ENCODE data around the gene RAB36.
"Not testable (repeated sequence)": the region's sequence is repeated elsewhere in the genome, so short reads cannot be mapped to it uniquely, and the experiment has no call there.

The RAB36 gene

GRCh38 chr22:23121000-23121421, 24.3 kb upstream of the RAB36 start:
- DNase-seq (ENCODE audit: low read depth): no peak

GRCh38 chr22:23121424-23121823, 23.9 kb upstream of the RAB36 start:
- no peak for DNase-seq (ENCODE audit: low read depth)

- DNase-seq (ENCODE audit: low read depth): no peak
These were observed 22.9 kb upstream of the RAB36 start for GRCh38 chr22:23122216-23122957.

DNA sequence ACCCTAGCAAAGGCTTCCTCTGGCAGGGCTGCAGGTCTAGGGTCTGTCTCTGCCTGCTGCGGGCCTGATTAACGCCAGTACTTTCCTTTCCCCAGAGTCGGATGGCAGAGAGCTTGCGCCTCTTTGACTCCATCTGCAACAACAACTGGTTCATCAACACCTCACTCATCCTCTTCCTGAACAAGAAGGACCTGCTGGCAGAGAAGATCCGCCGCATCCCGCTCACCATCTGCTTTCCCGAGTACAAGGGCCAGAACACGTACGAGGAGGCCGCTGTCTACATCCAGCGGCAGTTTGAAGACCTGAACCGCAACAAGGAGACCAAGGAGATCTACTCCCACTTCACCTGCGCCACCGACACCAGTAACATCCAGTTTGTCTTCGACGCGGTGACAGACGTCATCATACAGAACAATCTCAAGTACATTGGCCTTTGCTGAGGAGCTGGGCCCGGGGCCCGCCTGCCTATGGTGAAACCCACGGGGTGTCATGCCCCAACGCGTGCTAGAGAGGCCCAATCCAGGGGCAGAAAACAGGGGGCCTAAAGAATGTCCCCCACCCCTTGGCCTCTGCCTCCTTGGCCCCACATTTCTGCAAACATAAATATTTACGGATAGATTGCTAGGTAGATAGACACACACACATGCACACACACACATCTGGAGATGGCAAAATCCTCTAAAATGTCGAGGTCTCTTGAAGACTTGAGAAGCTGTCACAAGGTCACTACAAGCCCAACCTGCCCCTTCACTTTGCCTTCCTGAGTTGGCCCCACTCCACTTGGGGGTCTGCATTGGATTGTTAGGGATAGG, 22.1 kb upstream of the RAB36 start:
- DNase-seq (ENCODE audit: low read depth): no peak

- no peak for DNase-seq (ENCODE audit: low read depth)
These were observed 21.4 kb upstream of the RAB36 start for GRCh38 chr22:23123804-23124254.

DNA sequence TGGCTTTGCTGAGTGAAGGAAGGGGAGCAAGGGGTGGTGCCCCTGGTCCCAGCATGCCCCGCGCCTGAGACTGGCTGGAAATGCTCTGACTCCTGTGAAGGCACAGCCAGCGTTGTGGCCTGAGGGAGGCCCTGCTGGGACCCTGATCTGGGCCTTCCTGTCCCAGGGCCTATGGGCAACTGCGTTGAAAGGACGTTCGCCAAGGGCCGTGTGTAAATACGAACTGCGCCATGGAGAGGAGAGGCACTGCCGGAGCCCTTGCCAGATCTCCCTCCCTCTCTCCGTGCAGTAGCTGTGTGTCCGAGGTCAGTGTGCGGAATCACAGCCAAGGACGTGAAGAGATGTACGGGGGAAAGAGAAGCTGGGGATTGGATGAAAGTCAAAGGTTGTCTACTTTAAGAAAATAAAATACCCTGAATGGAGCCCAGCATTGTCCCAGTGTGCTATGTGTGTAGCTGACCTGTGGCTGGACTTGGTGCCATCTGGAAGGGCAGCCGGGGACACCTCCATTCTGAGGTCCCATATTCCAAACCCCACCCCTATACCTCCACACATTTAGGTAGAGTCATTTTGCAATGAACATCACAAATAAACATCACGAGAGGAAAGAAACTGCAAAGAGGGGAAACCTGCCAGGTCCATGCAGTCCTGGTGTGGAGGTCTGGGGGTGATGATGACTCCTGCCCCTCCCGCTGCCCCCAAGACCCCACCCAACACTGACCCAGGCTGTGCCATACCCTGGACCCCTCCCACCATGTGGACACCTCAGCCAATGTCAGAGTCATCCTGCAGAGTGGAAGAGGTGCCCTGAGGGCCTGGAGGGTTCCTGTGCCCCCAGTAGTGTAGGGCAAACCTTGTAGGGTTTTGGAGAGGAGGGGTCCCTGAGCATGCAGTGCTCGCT, 20.4 kb upstream of the RAB36 start:
- DNase-seq (ENCODE audit: low read depth): no peak

DNA sequence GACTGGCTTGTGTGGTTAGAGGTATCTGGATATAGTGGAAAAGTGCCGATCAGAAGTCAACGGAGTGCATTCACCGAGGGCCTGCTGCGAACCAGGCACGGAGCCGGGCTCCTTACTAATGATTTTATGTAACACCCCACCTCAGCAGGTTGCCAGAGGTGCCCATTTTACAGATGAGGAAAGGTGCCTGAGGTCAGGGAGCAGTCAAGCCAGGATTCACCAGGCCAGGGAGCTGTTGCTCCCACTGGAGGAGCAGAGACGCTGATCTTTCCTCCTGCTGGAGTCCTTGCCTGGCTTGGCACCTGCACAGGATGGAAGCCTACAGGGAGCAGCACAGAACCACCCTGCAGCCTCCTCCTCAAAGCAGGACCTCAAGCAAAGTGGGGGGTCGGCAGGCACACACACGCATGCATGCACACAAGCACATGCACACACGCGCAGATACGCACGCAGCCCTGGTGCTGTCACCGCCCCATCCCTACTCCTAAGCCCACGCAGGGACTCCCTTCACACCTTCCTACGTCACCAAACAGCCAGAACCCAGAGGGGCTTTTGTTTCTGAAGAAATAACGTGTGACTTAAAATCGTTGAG, 19.7 kb upstream of the RAB36 start:
- no peak for DNase-seq (ENCODE audit: low read depth)

DNA sequence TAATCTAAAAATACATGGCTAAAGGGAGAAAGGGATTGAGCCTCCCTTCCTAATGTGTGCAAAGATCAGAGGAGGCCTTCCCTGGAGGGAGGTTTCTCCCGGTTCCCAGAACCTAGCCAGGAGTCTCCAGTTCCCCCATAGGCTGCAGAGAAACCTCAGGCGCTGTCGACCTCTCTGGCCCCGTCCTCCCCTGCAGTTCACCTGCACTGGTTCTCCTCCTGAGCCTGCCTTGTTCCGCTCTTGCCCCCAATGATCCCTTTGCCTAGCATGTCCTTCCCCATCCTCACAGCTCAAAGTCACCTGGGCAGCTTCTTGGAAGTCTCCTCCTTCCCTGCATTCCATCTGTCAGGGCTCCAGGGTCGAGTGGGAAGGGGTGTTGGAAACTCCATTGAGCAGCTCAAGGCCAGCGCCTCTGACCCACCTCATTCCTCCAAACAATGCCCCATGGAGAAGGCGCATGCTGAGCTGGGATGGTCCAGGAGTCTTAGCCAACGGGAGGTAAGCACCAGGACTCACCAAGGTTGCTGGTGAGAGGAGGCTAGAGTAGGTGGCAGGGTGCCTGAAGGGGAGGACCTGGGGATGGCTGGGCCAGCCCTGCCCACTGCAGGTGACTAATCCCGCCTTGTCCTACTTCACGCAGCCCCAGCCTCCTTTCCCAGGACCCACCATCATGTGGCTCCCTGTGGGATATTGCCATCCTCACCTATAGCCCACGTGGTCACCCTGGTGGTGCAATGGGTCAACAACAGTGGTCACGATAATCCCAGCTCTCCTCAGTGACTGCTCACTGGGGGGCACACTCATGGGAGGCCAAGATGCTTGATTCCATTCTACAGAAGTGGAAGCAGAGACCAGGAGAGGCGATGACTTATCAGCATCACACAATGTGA, 18.9 kb upstream of the RAB36 start:
- no peak for DNase-seq (ENCODE audit: low read depth)

- no peak for DNase-seq (ENCODE audit: low read depth)
These were observed 18.1 kb upstream of the RAB36 start for GRCh38 chr22:23127055-23127756.

GRCh38 chr22:23127788-23128187, 17.5 kb upstream of the RAB36 start:
- no peak for DNase-seq (ENCODE audit: low read depth)

DNA sequence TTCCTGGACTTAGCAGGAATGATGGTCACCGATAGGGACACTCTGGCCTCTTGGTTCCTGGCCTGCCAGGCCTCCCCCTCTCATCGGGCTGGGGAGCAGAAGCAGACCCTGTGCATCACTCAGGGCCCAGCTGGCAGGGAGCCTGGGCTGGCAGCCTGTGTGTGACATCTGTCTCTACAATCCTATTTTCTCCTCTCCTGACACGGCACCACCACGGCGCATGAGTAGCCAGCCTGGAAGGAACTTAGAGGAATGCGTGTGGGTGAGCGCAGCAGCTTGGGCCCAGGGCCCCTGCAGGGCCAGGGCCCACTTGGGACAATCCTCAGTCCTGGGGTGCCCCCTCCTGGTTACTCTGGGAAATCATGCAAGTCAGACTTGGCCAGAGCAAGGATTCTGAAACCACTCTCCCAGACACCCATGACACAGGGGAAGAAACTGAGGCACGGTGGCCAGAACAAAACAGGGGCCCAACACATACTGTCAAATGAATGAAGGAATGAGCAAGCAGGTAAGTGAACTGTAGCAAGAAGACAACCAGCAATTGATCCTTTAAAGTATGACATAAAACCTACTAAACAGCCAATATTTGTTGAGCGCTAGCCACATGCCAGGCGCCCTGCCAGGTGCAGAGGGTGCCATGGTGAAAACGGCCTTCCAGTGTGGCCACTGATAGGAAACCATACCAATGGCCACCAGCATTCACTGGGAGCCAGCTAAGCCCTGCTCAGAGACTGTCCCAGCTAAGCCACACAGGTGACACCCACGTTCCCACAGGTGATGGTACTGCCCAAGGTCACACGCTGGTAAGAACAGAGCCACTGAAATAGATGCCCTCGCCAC, 16.8 kb upstream of the RAB36 start:
- peak; percentile 81 for DNase-seq (ENCODE audit: low read depth)

DNA sequence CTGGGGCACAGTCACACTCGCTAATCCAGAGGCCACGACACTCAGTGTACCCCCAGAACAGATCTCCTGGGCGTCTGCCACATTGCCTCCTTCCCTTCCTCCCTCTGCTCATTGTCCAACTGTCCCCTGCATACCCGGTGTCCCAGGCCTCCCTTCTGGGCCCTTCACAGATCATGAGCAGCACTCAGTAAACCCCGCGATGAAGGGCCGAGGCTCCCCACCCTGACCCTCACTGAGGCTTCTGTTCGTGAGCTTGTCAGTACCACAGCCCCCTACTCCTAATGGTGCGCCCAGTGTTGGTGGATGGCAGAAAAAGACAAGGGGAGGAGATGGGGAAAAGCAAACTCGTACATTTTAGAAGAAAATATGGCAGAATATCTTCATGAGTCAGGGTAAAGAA, 16.1 kb upstream of the RAB36 start:
- no peak for DNase-seq (ENCODE audit: low read depth)

- DNase-seq (ENCODE audit: low read depth): no peak
These were observed 14.6 kb upstream of the RAB36 start for GRCh38 chr22:23130697-23131096.

GRCh38 chr22:23131931-23132330, 13.3 kb upstream of the RAB36 start:
- no peak for DNase-seq (ENCODE audit: low read depth)

DNA sequence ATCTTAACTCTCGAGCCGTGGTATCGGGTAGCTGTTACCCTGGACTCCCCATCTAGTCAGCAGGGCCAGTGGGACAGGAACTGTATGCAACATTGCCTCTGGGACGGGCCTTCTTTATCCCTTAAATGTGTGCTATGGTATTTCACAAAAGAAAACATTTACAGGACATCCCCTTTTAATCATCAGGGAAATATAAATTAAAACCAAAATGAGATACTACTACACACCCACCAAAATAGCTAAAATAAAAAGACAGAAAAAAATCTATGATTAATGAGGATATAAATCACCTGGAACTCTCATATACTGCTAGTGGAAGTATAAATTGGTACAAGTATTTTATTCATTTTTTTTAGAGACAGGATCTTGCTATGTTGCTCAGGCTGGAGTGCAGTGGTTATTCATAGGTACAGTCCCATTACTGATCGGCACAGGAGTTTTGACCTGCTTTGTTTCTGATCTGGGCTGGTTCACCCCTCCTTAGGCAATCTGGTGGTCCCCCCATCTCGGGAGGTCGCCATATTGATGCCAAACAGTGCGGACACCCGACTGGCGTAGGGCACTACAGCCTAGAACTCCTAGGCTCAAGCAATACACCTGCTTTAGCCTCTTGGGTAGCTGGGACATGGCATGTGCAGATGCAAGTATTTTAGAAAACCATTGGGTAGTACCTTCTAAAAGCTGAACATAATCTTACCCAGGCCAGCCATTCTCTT, 12.7 kb upstream of the RAB36 start:
- DNase-seq (ENCODE audit: low read depth): no peak

DNA sequence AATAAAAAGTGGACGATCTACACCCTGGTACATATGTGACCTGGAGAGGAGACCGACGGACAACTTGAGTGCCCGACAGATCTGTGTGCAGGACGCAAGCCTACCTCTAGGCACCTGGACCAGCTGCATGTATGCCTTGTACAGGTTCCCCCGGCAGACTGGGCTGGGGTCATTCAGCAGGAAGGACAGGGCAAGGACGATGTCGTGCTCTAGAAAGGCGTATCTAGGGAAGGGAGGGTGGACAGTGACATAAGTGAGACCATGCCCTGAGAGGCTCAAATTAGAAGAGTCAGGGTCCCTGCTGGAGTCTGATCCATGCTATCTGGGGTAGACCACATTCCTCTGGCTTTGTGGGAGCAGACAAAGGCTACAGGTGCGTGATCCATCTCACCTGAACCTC, 11.4 kb upstream of the RAB36 start:
- DNase-seq (ENCODE audit: low read depth): no peak

GRCh38 chr22:23136991-23137390, 8.3 kb upstream of the RAB36 start:
- not testable (repeated sequence) for DNase-seq (ENCODE audit: low read depth)

- no peak for DNase-seq (ENCODE audit: low read depth)
These were observed 7.8 kb upstream of the RAB36 start for GRCh38 chr22:23137468-23137867.
